ENCODE measurements around the gene RNF7. TPM values are rescaled to one million over a fixed set of nuclear protein-coding genes. Genes with fewer than 3 reads are reported as not detected.

RNF7 gene
- total and polyA plus RNA-seq, 2 of the 13 experiments (the other 11 are each of a cell fraction or from before 2014, with no cell fraction given), result 66.4 to 94.7 TPM

GRCh38 chr3:141740349-141740748 is 2.3 kb downstream of the RNF7 start (continued):
- no peak for TF ChIP-seq ISX (CRISPR knock-in tag; conservative IDR thresholded peaks at IDR 0.05)
- no peak for TF ChIP-seq ZNF292 (CRISPR knock-in tag; IDR thresholded peaks at IDR 0.05; ENCODE audit: borderline replicate concordance, low read depth)

- DNase-seq (ENCODE audit: low spot score), result no peak
- in situ Hi-C loops (cut with HindIII; ENCODE audit: extremely low pct_ligation_motif_present, low pct_unique_long_range_greater_than_20kb) (no loop called here), intact Hi-C loops (cut with micrococcal nuclease; ENCODE audit: unreplicated experiment) (no loop called here)
- Histone ChIP-seq H3K4me3 (replicated peaks in 1 of 3; ENCODE audit: insufficient read depth in 1 of 3, low read depth in 2 of 3, low read length in 3 of 3) (no peak overlapping the region), H3K9ac (ENCODE audit: insufficient read depth, low read depth, low read length) (no peak overlapping the region), H3K27me3 (ENCODE audit: control insufficient read depth in 1 of 2, insufficient read depth in 2 of 2, low read length in 2 of 2) (no peaks in the 10 kb centered on the region; a peak in 1 of 5 replicates), H3K36me3 (replicated peaks in 1 of 2; ENCODE audit: control insufficient read depth in 1 of 2, insufficient read depth in 2 of 2, low read length in 2 of 2) (peaks cover 4 to 35% of the 10 kb centered on the region in 2 experiments; a peak in 4 of 5 replicates), H3K79me2 (ENCODE audit: insufficient read depth, low read length) (peaks cover 60% of the 10 kb centered on the region), H4K20me1 (ENCODE audit: insufficient read depth, low read length) (peaks cover 12% of the 10 kb centered on the region), H2AFZ (ENCODE audit: low read length) (no peak overlapping the region), H3K27ac (ENCODE audit: extremely low read length, insufficient read depth, low read length) (no peak overlapping the region), H3K4me2 (ENCODE audit: low read depth, low read length) (no peak overlapping the region; the same call in 1 of the 2 replicates), H3K9me3 (ENCODE audit: low read length) (no peaks in the 10 kb centered on the region), H3K4me1 (ENCODE audit: insufficient read depth, low read length) (peaks cover 47% of the 10 kb centered on the region)
- TF ChIP-seq FOXP1 (IDR thresholded peaks at IDR 0.05), result no peak
- TF ChIP-seq FOXP1 (CRISPR knock-in tag; IDR thresholded peaks at IDR 0.05), result 0 out of 2 replicates have a peak, but pooled peaks have one; percentile 29
- TF ChIP-seq ZSCAN21 (CRISPR knock-in tag; IDR thresholded peaks at IDR 0.05; ENCODE audit: borderline replicate concordance), result no peak
- no peak for TF ChIP-seq FOXP4 (CRISPR knock-in tag; IDR thresholded peaks at IDR 0.05)
- no peak for TF ChIP-seq CBX5 (CRISPR knock-in tag; IDR thresholded peaks at IDR 0.05; ENCODE audit: borderline replicate concordance)
- peak; percentile 57 for TF ChIP-seq FOXA3 (CRISPR knock-in tag; IDR thresholded peaks at IDR 0.05)
- TF ChIP-seq DR1 (CRISPR knock-in tag; IDR thresholded peaks at IDR 0.05), result no peak
- ATAC-seq, result no peak
- no TSS peak for BruUV-seq (replicated peaks)
- WGBS (ENCODE audit: low lambda C conversion rate), result 0% methylated on average over 1 of the region's 1 CpG
- CTCF ChIA-PET (ENCODE audit: low intra/inter-chr PET ratio, low total read pairs), result no interaction called here
- FAIRE-seq, result no peak
- POLR2A ChIA-PET, result no interaction called here
Measured at GRCh38 chr3:141743305-141743704, 5.2 kb downstream of the RNF7 start.
